B cell (primary cell): ENCODE results near the gene FAM53A. TPM values are rescaled to one million over a fixed set of nuclear protein-coding genes. Genes with fewer than 3 reads are reported as not detected.

Source experiments
- ATAC-seq: fragments of 200-7000 bp; cut with Tn5 transposase; one replicate; pipeline ENCODE4 v1.10.0; 2021; ENCODE audit warnings: low read depth, mild to moderate bottlenecking, moderate number of reproducible peaks, moderate library complexity
- CTCF ChIA-PET: fragments of 350-600 bp; sonication (Branson Sonifier 250); formaldehyde crosslinking; loops from one replicate; lab custom pipeline; 2021; ENCODE audit warnings: antibody characterized with exemption, inconsistent platforms; lab: Charles Lee
- POLR2A ChIA-PET: fragments of 350-600 bp; sonication (Branson Sonifier 250); formaldehyde crosslinking; loops from one replicate; lab custom pipeline; 2021; ENCODE audit warnings: antibody characterized with exemption; lab: Charles Lee
- DNase-seq: peaks from one replicate; pipeline ENCODE4 v3.0.0; 2013
- H2AFZ ChIP-seq: 2 replicates; pipeline ENCODE4 v1.6.1; 2012; ENCODE audit warnings: mild to moderate bottlenecking, low read depth, low read length; ENCODE audit not compliant: insufficient read depth, poor library complexity, severe bottlenecking
- H3K27ac ChIP-seq, 2 donors: 1 replicate in 1 of 2; 2 replicates in 1 of 2; pipeline ENCODE4 v1.5.1; 2012 to 2013; ENCODE audit warnings: low read length in 2 of 2, mild to moderate bottlenecking in 2 of 2, moderate library complexity in 1 of 2
- H3K27me3 ChIP-seq, 4 experiments: fragments of 200-600 bp in 1 of 4; sonication (generic) in 1 of 4; replicated peaks in 1 of 4; 1 replicate in 2 of 4; 2 replicates in 2 of 4; pipeline versions ENCODE4 v1.6.1 to v1.7.0; 2013 to 2016; ENCODE audit warnings: low read length in 3 of 4, mild to moderate bottlenecking in 2 of 4, mixed read lengths in 1 of 4, moderate library complexity in 1 of 4; ENCODE audit not compliant: insufficient read depth in 4 of 4, control insufficient read depth in 3 of 4; ENCODE audit errors: control extremely low read depth in 1 of 4
- H3K36me3 ChIP-seq, 2 experiments: replicated peaks in 1 of 2; 1 replicate in 1 of 2; 2 replicates in 1 of 2; pipeline versions ENCODE4 v1.6.1 to v1.7.1; 2013; ENCODE audit warnings: low read length in 1 of 2; ENCODE audit not compliant: insufficient read depth in 2 of 2, control insufficient read depth in 1 of 2; ENCODE audit errors: control extremely low read depth in 1 of 2, extremely low read depth in 1 of 2
- H3K4me1 ChIP-seq, 2 donors: fragments of 200-600 bp in 1 of 2; sonication (generic) in 1 of 2; 1 replicate in 1 of 2; 2 replicates in 1 of 2; pipeline versions ENCODE4 v1.5.1 to v1.6.1; 2013 to 2017; ENCODE audit warnings: low read length in 2 of 2; ENCODE audit not compliant: control insufficient read depth in 2 of 2, insufficient read depth in 2 of 2
- H3K4me2 ChIP-seq: replicated peaks from 2 replicates; pipeline ENCODE3; 2012; ENCODE audit warnings: mild to moderate bottlenecking, low read depth, low read length; ENCODE audit not compliant: poor library complexity, severe bottlenecking
- H3K4me3 ChIP-seq, 5 experiments: fragments of 200-600 bp in 1 of 5; sonication (generic) in 1 of 5; 1 replicate in 3 of 5; 2 replicates in 2 of 5; pipeline versions ENCODE4 v1.5.1 to v1.7.0; 2011 to 2016; ENCODE audit warnings: low read length in 4 of 5, mild to moderate bottlenecking in 4 of 5, low read depth in 2 of 5, control low read depth in 1 of 5, moderate library complexity in 1 of 5; ENCODE audit not compliant: insufficient read depth in 1 of 5; ENCODE audit errors: control extremely low read depth in 1 of 5, extremely low read depth in 1 of 5
- H3K79me2 ChIP-seq: fragments of 200-600 bp; sonication (generic); one replicate; pipeline ENCODE4 v1.6.0; 2016; ENCODE audit warnings: low read length; ENCODE audit not compliant: control insufficient read depth, insufficient read depth
- H3K9ac ChIP-seq: fragments of 200-600 bp; sonication (generic); 2 replicates; pipeline ENCODE4 v1.6.1; 2017; ENCODE audit warnings: mild to moderate bottlenecking, low read length, moderate library complexity
- H3K9me3 ChIP-seq, 3 donors: one replicate each; pipeline versions ENCODE4 v1.6.1 to v1.7.1; 2013; ENCODE audit warnings: low read length in 2 of 3; ENCODE audit not compliant: control insufficient read depth in 2 of 3, insufficient read depth in 1 of 3; ENCODE audit errors: control extremely low read depth in 1 of 3
- H4K20me1 ChIP-seq: 2 replicates; pipeline ENCODE4 v1.6.0; 2012; ENCODE audit warnings: mild to moderate bottlenecking, low read length; ENCODE audit not compliant: insufficient read depth, control insufficient read depth, poor library complexity, severe bottlenecking
- H3K27ac Mint-ChIP-seq: one replicate; pipeline ENCODE4 v1.8.0; 2021; ENCODE audit warnings: mixed read lengths
- H3K27me3 Mint-ChIP-seq: one replicate; pipeline ENCODE4 v1.8.0; 2021; ENCODE audit warnings: mixed read lengths
- H3K4me1 Mint-ChIP-seq: one replicate; pipeline ENCODE4 v1.8.0; 2021; ENCODE audit warnings: mixed read lengths
- H3K4me3 Mint-ChIP-seq: one replicate; pipeline ENCODE4 v1.8.0; 2021; ENCODE audit warnings: mixed read lengths
- H3K9me3 Mint-ChIP-seq: one replicate; pipeline ENCODE4 v1.8.0; 2022; ENCODE audit warnings: mixed read lengths; ENCODE audit not compliant: insufficient read depth
- CTCF ChIP-seq: fragments of 200-600 bp; IDR thresholded peaks from one replicate; pipeline ENCODE4 v1.8.0; 2022; ENCODE audit warnings: antibody characterized with exemption, mild to moderate bottlenecking
- EZH2 ChIP-seq: IDR thresholded peaks from 2 replicates; pipeline ENCODE4 v1.6.1; 2012; ENCODE audit warnings: borderline replicate concordance, low read depth, mild to moderate bottlenecking, moderate library complexity, low read length; ENCODE audit not compliant: insufficient read depth, poor library complexity, severe bottlenecking
- WGBS: methylation state at CpG from one replicate; pipeline ENCODE4 v1.1.5; 2013; ENCODE audit warnings: missing lambda C conversion rate; ENCODE audit not compliant: insufficient coverage; 5-methylcytosine and 5-hydroxymethylcytosine counted together
- intact Hi-C: fragments of 100-400 bp; cut with micrococcal nuclease; formaldehyde crosslinking; loops from one replicate; pipeline ENCODE4 v1.10.0; 2022
- polyA plus RNA-seq: library from polyadenylated mRNA; depleted of rRNA; stranded (reverse); fragments of >200 nt; gene quantifications from 2 replicates; pipeline ENCODE4 v1.2.3, GENCODE V29; 2012
- total RNA-seq, 2 donors: library from RNA; stranded (reverse); fragments of 120-200 nt in 1 of 2; gene quantifications; 1 replicate in 1 of 2; 2 replicates in 1 of 2; pipeline versions ENCODE4 v1.2.3 to v1.2.4, GENCODE V29; 2013 to 2022

Gene FAM53A
- total and polyA plus RNA-seq, 2 donors (not counting 1 experiment from before 2014, with no cell fraction given): 2.2 to 4.2 TPM

- Histone ChIP-seq H3K4me3 (no peak overlapping the region), H3K4me2 (no peak overlapping the region), H4K20me1 (no peaks in the 10 kb centered on the region), H3K27me3 (peaks cover 0 to 2% (median 0%) of the 10 kb centered on the region in 4 experiments), H3K9ac (no peak overlapping the region), H3K79me2 (no peaks in the 10 kb centered on the region), H3K36me3 (no peaks in the 10 kb centered on the region), H3K27ac (no peak overlapping the region), H3K4me1 (peaks cover 0 to 4% of the 10 kb centered on the region in 2 donors), H3K9me3 (peaks cover 0 to 15% (median 0%) of the 10 kb centered on the region in 3 donors), H2AFZ (no peak overlapping the region)
- WGBS: 57% methylated on average over 16 of the region's 16 CpGs
- H3K4me3 Mint-ChIP-seq: no peak overlapping the region
- TF ChIP-seq CTCF: no peak
- ChIA-PET CTCF (no interaction called here), POLR2A (no interaction called here)
- ATAC-seq (no peak), DNase-seq (no peak)
- H3K27ac Mint-ChIP-seq: no peak overlapping the region
- H3K27me3 Mint-ChIP-seq: no peaks in the 10 kb centered on the region
- H3K4me1 Mint-ChIP-seq: no peaks in the 10 kb centered on the region
- intact Hi-C loops: no loop called here
- H3K9me3 Mint-ChIP-seq: no peaks in the 10 kb centered on the region
Measured at GRCh38 chr4:1626151-1626550, 58.0 kb downstream of the FAM53A start.

- intact Hi-C loops: no loop called here
- TF ChIP-seq EZH2 (no peak), CTCF (no peak)
- peaks cover 0 to 20% (median 2%) of the 10 kb centered on the region in 3 donors for H3K9me3 ChIP-seq
- H3K4me1 Mint-ChIP-seq: no peaks in the 10 kb centered on the region
- H3K9ac ChIP-seq: no peak overlapping the region
- H3K4me2 ChIP-seq: no peak overlapping the region
- H3K4me3 Mint-ChIP-seq: no peak overlapping the region
- no peak overlapping the region for H2AFZ ChIP-seq
- no peaks in the 10 kb centered on the region for H3K79me2 ChIP-seq
- no peak overlapping the region for H3K4me3 ChIP-seq
- H3K4me1 ChIP-seq: peaks cover 0 to 4% of the 10 kb centered on the region in 2 donors
- H3K27ac Mint-ChIP-seq: no peak overlapping the region
- ATAC-seq (no peak), DNase-seq (no peak)
- ChIA-PET CTCF (no interaction called here), POLR2A (no interaction called here)
- H3K36me3 ChIP-seq: no peaks in the 10 kb centered on the region
- H3K9me3 Mint-ChIP-seq: no peaks in the 10 kb centered on the region
- H3K27me3 ChIP-seq: peaks cover 0 to 2% (median 0%) of the 10 kb centered on the region in 4 experiments
- no peaks in the 10 kb centered on the region for H3K27me3 Mint-ChIP-seq
- 80% methylated on average over 23 of the region's 23 CpGs for WGBS
- no peak overlapping the region for H3K27ac ChIP-seq
- no peaks in the 10 kb centered on the region for H4K20me1 ChIP-seq
Measured at GRCh38 chr4:1625600-1626138, 58.4 kb downstream of the FAM53A start.
